HG03432 (cell line): Measurements from ENCODE around the gene ANKIB1.
"Not testable (repeated sequence)": the region's sequence is repeated elsewhere in the genome, so short reads cannot be mapped to it uniquely, and the experiment has no call there.

Experiments used
- ATAC-seq: cut with Tn5 transposase; IDR thresholded peaks from one replicate; pipeline ENCODE4 v1.9.1; 2021; ENCODE audit warnings: mild to moderate bottlenecking, moderate library complexity; ENCODE audit not compliant: unreplicated experiment

The ANKIB1 gene

GRCh38 chr7:92245487-92246359 is at the start of gene ANKIB1, which contains the start of gene KRIT1:
ANKIB1 (plus strand) TSS chr7:92245974; CDS start chr7:92294979, 49,005 bp downstream.
KRIT1 (minus strand) TSS chr7:92245914; CDS start chr7:92242135, 3,779 bp downstream.
- peak; percentile 84 for ATAC-seq

GRCh38 chr7:92200791-92201190 is 45.0 kb upstream of the ANKIB1 start:
- no peak for ATAC-seq

- ATAC-seq: no peak
Observed at GRCh38 chr7:92205987-92206386, 39.8 kb upstream of the ANKIB1 start.

- ATAC-seq: no peak
Observed at GRCh38 chr7:92206672-92207071, 39.1 kb upstream of the ANKIB1 start.

GRCh38 chr7:92221766-92222165 is 24.0 kb upstream of the ANKIB1 start:
- ATAC-seq: no peak

- no peak for ATAC-seq
Observed at GRCh38 chr7:92226981-92227380, 18.8 kb upstream of the ANKIB1 start.

GRCh38 chr7:92228100-92228499 is 17.7 kb upstream of the ANKIB1 start:
- ATAC-seq: no peak

GRCh38 chr7:92228742-92229141 is 17.0 kb upstream of the ANKIB1 start:
- ATAC-seq: no peak

GRCh38 chr7:92230547-92230946 is 15.2 kb upstream of the ANKIB1 start:
- ATAC-seq: no peak

GRCh38 chr7:92242972-92243371 is 2.8 kb upstream of the ANKIB1 start:
- ATAC-seq: no peak

- no peak for ATAC-seq
Observed at GRCh38 chr7:92244808-92245486, 827 bp upstream of the ANKIB1 start.

- peak; percentile 30 for ATAC-seq
Observed at GRCh38 chr7:92246360-92247101, 757 bp downstream of the ANKIB1 start.

GRCh38 chr7:92250603-92251002 is 4.8 kb downstream of the ANKIB1 start:
- no peak for ATAC-seq

- no peak for ATAC-seq
Observed at GRCh38 chr7:92251181-92251580, 5.4 kb downstream of the ANKIB1 start.

GRCh38 chr7:92253251-92253650 is 7.5 kb downstream of the ANKIB1 start:
- no peak for ATAC-seq

- not testable (repeated sequence) for ATAC-seq
Observed at GRCh38 chr7:92254800-92255199, 9.0 kb downstream of the ANKIB1 start.

GRCh38 chr7:92255308-92255707 is 9.5 kb downstream of the ANKIB1 start:
- no peak for ATAC-seq

GRCh38 chr7:92259062-92259461 is 13.3 kb downstream of the ANKIB1 start:
- ATAC-seq: no peak

- no peak for ATAC-seq
Observed at GRCh38 chr7:92259610-92260247, 14.0 kb downstream of the ANKIB1 start.

GRCh38 chr7:92260248-92260781 is 14.5 kb downstream of the ANKIB1 start:
- no peak for ATAC-seq
